Cerebellar nuclear complex (tissue), 1 donor: Measurements from ENCODE around the gene NUTF2.
A peak's percentile ranks its signal among the peaks of the same experiment; 100 is the strongest.
"Not testable (repeated sequence)": the region's sequence is repeated elsewhere in the genome, so short reads cannot be mapped to it uniquely, and the experiment has no call there.

Experiments
- DNase-seq, 2 experiments: peaks; one replicate each; lab custom pipeline; 2025; lab: John Stamatoyannopoulos, UW

The NUTF2 gene

DNA sequence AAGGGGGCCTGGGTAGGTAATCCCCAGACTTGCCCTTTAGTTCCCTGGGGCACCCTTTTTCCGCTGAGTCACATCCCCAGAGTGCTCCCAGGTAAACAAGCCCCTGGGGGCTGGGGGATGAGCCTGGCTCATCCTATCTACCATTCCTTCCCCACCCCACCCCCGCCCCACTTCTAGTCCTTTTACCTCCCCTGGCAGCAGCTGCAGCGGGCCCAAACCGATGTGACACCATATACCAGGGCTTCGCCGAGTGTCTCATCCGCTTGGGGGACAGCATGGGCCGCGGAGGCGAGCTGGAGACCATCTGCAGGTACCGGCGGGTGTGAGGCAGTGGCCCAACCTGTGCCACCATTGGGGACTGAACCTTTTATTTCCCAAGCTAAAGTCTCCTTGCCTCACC is 38.8 kb downstream of the NUTF2 start:
- DNase-seq, result no peak

DNA sequence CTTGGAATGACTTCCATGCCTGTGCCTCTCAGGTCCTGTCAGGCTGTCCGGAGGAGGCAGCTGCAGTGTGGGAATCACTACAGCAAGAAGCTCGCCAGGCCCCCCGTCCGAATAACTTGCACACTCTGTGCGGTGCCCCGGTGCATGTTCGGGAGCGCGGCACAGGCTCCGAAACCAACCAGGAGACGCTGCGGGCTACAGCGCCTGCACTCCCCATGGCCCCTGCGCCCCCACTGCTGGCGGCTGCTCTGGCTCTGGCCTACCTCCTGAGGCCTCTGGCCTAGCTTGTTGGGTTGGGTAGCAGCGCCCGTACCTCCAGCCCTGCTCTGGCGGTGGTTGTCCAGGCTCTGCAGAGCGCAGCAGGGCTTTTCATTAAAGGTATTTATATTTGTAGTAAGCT is 39.2 kb downstream of the NUTF2 start:
- DNase-seq, result no peak

DNA sequence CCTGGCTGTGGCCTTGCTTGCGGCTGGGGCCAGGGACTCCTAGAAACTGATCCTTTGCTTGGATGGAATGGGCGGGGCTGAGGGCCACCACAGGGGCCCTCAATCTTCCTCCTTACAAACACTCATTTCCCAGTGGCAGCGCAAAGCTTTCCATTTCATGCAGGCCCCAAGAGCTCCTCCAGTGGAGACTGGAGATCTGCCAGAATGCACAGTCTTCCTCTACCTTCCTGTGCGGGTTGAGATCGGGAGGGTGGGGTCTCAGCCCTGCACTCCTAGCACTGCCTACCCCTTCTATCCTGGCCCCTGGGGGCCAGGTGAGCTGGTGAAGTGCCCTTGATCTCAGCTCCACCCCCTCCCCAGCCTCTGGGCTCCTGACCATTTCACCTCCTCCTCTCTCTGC is 39.7 kb downstream of the NUTF2 start:
- DNase-seq, result no peak

DNA sequence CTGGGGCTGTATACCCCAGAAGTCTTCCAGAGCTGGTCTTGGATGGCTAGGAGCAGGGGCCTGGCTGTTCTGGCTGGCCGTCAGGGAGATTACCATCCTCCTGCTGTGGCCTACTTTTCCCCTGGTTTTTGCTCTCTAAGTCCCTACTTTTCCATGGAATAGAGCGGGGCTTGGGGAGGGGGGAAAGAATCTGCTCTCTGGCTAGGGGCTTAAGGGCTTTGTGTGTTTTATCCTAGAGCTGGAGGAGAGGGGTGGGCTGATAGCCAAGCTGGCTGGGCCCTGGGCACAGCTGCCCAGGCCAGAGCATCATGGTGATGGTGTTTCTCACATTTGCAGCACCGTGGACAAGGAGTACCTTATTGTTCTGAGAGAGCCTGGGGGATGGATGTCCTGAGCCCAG is 41.6 kb downstream of the NUTF2 start:
- no peak for DNase-seq

DNA sequence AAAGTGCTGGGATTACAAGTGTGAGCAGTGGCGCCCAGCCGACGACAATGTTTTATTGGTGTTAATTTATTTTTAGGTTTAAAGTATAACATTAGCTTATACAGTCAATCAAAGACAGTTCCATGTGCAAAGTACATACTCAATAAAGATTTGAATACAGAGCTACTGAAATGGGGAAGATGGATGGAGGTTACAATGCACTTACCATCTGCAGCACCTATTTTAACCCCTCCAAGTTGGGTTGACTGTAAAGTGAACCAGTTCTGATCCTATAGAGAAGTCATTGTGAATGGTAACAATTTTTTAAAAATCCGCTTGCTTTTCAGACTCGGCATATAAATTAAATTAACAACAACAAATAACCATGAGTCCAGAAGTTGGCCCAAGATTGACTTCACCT is 45.6 kb downstream of the NUTF2 start:
- no peak for DNase-seq

DNA sequence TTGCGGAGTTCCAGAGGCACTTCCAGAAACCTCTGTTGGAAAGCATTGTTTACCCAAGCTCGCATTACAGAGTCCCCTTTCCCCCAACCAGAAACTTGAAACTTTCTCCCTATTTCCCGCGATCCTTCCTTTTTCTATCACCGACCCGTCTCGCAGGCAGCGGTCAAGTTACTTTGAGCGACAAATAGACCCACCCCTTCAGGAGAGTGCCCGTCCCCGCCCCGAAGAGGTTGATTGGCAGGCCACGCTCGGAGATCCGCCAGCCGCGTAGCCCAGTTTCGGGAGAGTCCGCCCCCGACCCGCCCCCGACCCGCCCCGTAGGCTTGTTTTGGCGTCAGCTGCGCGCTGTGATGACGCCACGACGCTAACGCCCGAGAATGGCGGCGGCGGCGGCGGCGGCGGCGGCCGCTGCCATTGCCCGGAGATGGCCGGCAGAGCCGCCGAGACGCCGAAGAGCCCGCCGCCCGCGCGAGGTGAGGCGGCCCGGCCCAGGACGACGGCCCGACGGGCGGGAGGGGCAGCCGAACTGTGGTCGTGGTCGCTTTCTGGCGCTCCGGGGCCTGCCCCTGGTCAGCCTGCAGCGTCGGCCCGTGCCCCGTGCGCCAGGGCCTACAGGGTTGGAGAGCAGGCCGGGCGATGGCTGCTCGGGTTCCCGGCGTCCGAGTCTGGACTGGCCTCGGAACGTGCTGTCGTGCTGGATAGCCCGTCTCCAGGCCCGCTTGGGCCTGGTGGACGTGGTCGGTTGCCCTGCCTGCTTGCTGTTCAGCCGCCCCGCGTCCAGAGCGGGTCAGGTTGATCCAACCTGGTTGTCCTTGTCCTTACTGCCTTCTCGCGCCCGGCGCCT is 46.4 kb downstream of the NUTF2 start, which contains the start of gene PSKH1:
TSS of gene PSKH1 (plus strand) at position 356 of the 844 bp plus-strand sequence. CDS start 15,496 bp downstream, outside the sequence.
- peak; percentile 80 to 93 for DNase-seq

DNA sequence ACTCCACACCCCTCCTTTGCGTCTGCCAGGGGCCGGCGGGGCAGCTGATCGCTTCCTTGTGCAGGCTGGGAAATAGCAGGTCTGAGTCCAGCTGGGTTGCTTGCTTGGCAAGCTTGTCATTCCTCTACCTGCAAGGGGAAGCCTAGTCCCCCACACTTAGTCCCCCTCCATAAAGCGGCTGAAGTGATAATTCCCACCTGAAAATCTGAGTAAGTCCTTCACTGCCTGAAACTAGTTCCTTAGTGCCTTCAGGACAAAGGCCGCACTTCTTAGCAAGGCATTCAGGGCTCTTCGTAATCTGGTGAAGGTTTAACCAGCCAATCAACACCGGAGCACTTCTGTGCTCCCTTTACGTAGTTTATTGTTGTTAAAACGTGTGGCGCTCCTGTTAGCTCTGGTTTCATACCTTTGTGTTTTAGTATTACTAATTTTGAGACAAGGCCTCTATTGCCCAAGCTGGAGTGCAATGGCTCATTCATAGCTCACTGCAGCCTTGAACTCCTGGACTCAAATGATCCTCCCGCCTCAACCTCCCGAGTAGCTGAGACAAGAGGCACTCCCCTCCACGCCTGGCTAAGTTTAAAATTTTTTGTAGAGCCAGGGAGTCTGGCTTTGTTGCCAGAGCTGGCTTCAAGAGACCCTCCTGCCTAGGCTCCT is 47.1 kb downstream of the NUTF2 start:
- DNase-seq, result no peak

DNA sequence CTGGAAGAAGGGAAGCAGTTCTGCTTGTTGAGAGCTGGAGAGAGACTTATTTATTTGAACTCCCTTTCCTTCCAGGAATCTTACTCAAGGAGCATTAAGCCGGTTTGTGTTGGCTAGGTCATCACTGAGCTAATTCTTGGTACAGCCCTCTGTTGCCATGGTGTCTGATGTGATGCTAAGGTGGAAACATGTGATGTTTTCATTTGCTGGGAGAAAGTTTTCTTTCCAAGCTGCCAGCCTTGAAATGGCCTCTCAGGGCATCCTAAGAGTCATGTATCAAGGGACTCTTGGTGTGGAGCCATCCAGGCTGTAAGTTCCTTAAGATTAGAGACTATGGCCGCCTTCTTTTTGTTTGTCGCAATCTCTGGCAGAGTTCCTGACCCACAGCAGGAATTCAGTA is 50.5 kb downstream of the NUTF2 start:
- DNase-seq, result no peak

DNA sequence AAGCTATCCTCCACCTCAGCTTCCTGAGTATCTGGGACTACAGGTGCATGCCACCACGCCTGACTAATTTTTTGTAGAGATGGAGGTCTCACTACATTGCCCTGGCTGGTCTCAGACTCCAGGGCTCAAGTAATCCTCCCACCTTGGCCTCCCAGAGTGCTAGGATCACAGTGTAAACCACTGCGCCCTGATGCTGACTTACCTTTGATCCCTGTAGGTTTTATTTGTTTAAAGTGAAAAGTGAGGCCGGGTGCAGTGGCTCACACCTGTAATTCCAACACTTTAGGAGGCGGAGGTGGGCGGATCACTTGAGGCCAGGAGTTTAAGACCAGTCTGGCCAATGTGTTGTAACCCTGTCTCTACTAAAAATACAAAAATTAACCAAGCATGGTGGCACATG is 55.0 kb downstream of the NUTF2 start:
- no peak for DNase-seq

DNA sequence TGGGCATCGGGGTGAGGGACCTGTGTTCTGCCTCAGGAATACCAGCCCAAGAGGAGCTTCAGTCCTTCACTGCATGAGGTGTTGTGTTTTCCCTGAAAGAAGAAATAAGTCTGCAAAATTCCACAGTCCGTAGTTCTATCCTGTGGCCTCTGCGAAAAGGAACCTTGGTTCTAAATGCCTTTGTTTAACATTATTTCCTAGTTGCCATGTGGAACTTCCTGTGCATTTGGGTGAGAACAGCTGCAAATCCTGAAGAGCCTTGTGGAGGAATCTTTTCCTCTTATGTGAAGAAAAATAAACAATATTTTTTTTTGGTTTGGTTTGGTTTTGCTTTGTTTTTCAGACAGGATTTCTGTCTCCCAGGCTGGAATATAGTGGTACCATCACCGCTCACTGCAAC is 56.1 kb downstream of the NUTF2 start:
- DNase-seq, result no peak

DNA sequence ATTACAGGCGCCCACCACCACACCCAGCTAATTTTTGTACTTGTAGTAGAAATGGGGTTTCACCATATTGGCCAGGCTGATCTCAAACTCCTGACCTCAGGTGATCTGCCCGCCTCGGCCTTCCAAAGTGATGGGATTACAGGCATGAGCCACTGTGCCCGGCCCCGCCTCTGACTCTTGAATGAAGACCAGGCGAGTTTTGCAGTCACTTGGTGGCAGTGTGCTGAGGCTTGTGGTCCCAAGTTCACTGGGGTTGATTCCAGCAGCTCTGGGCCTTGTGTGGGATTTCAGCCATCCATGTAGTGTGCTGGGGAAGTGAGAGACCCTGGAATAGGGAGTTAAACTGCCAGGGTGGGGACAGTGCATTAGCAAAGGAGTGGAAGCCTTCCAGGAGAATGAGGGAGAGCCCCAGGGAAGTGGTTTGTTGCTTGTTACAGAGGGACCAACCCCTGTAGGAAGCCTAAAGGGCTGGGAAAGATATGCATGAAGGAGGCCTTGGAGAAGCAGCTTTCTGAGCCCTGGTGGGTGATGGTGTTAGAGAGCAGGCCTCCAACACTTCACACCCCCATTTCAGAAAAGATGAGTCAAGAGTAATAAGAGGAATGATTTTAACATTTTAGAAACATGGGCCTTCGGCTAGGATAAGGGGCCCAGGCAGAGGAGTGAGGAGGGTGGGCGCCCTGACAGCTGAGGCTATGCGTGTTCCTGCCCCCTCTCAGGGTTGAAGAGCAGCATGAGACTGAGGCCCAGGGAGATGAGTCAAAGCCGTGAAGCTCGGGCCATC is 60.9 kb downstream of the NUTF2 start:
- no peak for DNase-seq

DNA sequence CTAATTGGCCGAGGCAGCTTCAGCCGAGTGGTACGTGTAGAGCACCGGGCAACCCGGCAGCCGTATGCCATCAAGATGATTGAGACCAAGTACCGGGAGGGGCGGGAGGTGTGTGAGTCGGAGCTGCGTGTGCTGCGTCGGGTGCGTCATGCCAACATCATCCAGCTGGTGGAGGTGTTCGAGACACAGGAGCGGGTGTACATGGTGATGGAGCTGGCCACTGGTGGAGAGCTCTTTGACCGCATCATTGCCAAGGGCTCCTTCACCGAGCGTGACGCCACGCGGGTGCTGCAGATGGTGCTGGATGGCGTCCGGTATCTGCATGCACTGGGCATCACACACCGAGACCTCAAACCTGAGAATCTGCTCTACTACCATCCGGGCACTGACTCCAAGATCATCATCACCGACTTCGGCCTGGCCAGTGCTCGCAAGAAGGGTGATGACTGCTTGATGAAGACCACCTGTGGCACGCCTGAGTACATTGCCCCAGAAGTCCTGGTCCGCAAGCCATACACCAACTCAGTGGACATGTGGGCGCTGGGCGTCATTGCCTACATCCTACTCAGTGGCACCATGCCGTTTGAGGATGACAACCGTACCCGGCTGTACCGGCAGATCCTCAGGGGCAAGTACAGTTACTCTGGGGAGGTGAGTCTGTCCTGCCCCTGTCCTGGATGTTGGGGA is 62.5 kb downstream of the NUTF2 start:
- no peak for DNase-seq

DNA sequence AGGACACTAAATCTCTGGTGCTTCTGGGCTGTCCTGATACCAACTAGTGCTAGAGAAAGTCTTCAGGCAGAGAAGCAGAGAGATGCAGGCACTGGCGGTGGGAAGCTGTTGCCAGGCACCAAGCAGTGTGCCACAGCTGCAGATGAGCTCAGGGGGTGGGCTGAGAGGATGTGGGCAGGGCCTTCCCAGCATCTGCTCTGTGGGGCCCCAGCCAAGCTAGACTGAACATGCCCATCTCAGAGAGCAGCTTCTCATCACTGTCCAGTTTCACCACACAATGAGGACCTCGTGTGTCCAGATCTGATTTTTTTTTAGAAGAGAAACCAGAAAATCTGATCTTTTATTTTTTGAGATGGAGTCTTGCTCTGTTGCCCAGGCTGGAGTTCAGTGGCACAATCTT is 63.4 kb downstream of the NUTF2 start:
- DNase-seq, result no peak

DNA sequence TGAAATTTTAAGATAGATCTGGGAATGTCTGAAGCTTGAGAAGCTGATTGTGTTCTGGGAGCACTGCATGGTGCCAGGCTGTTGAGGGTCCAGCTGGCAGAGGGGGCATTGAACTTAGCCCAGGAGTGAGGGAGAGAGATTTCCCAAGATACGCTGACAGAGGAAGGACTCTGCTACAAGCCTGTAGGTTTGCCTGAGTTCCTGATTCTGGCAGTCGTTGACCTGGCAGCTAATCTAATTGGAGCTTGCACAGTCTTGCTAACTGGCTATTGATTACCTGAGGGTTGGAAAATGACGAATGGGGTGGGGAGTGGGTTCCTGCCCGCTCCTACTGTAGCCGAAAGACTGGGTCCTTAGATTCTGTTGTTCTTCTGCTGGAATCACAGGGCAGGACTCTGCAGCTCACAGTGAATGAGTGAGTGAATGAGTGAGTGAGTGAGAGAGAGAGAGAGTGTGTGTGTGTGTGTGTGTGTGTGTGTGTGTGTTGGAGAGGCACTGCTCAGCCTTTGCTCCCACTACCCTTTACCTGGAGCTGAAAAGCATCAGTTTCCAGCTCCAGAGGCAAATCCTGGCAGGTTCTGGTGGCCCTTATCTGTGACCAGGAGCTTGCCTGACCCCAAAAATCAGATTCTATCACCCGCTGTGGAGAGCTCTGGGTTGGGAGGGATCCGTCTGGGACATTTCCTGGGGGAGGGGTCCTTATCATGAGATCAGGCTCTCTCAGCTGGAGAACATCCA is 68.2 kb downstream of the NUTF2 start:
- no peak for DNase-seq

DNA sequence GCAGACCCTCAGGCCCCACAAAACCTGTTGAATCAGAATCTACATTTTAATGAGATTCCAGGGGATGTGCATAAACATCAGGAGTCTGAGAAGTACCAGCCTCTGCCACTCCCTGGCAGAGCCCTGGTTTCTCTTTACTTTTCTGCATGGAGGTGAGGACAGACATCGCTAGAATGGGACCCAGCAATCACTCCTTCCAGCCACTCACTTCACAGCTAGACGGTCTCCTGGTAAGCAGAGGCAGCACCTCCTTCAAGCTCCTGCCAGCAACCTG is 68.7 kb downstream of the NUTF2 start:
- DNase-seq, result not testable (repeated sequence)

DNA sequence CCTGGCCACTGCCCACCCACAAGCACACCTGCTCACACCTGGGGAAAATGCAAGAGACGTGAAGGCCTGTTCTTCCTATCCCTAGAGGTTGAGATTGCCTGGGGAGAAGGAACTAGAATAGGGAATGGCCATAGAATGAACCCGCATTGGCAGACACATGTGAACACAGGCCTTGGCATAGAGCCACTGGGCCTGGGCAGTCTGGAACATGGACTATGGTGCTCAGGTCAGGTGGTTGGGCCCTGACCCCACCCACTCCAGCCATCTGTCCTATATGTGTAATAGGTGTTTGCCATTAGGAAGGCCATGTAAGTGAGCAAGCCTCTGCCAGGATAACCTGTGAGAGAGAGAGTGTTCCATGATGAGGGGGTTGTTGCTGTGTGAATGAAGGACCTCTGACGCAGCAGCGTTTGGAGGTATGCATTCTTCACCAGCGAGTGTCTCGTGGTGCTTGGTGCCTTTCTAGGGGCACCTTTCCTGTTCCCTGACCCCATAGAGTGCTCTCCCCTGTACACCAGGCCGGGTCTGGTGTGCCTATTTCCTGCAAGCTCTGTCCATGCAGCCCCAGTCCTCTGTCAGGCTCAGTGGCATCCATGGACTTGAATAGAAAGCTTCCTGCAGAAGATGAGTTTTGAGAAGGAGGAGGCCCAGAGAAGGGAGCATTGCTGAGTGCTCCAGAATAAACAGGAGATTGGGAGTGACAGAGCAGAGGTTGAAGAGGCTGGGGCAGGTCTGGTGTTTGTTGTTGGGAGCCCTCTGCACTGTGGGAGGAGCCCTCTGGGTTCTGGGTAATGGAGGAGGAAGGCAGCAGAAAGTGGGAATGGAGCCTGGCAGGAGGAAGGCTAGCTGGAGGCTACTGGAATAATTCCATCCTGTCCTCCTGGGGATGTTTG is 69.3 kb downstream of the NUTF2 start:
- no peak for DNase-seq

DNA sequence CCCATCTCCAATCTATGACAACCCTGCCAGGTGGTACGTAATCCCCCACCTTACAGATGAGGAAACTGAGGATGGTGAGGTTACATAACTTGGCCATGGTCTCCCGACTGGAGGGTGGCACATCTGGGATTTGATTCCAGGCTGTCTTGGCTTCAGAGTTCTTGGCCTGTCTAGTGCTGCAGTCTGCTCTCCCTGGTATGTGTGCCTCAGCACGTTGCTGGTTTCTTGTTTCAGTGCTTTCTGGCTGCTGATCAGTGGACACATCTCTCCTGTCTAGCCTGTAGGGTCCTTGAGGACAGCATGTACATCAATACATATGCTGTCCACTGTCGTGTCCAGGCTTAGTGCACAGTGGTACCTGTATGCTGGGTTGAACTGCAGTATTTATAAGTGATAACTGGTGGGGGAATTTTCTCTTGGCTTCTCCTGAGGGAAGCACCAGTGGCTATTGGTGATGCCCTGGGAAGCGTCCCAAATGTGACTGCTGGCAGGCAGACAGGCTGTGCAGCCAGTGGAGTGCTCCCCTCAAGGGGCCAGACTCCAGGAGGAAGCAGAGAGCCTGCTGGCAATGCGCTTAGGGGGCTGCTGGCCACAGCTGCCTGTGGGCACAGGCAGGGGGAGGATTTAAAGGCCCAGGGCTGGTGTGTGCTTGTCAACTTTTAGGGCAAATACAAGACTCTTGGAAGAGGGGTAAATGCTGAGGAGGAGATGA is 70.6 kb downstream of the NUTF2 start:
- no peak for DNase-seq

DNA sequence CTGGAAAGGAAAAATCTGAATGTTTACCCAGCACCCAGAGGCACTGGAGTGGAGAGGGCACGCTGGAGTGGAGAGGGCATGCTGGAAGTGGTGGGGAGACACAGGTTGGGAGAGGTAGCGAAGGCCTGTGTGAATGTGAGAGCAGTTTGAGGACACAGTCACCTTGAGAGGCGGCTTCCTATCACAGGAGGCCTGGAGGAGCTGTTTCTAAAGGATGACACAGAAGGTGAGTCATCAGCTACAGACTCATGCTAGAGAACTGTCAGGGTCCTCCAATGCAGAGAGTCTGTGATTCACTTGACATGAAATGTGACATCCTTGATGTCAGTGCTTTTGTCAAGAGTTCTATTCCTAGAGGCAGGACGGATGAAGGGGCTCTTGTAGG is 71.1 kb downstream of the NUTF2 start:
- no peak for DNase-seq

DNA sequence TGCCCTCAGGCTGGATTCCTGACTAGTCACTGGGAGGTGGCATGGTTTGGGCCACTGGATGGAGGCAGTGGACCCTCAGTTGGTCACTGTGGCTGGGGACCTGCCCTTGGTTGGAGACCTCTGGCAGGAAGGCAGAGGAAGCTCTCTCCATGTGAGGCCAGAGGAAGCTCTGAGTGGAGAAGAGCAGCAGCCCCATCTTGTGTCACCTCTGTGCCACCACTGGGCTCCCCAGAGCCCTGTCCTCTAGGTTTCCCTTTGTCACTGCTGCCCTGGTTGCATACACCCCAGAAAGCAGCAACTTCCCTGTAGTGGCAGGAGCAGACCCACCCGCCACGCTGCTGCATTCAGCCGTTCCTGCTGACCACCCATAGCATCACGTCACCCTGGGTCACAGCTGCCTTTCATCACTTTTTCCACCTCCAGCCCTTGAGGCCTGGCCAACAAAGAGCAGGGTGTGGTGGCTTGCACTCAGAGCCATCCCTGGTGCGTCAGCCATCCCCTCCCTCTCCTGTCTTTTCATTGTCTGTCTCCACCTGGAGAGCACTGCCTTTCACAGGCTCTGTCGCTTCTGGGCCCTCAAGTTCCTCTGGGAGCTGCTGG is 73.0 kb downstream of the NUTF2 start:
- no peak for DNase-seq
